Cardiac fibroblast (primary cell): ENCODE data around the gene TBC1D9B.

Source experiments
- DNase-seq, 2 donors: peaks; one replicate each; pipeline versions ENCODE4 v3.0.0 to v3.0.0-alpha.2; 2010; ENCODE audit warnings: low read depth in 2 of 2
- H3K4me3 ChIP-seq, 2 donors: replicated peaks in 1 of 2; 1 replicate in 1 of 2; 2 replicates in 1 of 2; pipeline ENCODE4 v1.5.1; 2011; ENCODE audit warnings: low read depth in 2 of 2, low read length in 2 of 2, mild to moderate bottlenecking in 2 of 2, moderate library complexity in 1 of 2
- TF ChIP-seq, protein P1 (sequence below): IDR thresholded peaks from one replicate; pipeline ENCODE4 v1.5.1; 2011; ENCODE audit warnings: low read depth, mild to moderate bottlenecking, low read length, inconsistent platforms

The TBC1D9B gene

GRCh38 chr5:179904463-179905160, 3.1 kb downstream of the TBC1D9B start:
- H3K4me3 ChIP-seq, result no peak overlapping the region
- no peak for DNase-seq

DNA sequence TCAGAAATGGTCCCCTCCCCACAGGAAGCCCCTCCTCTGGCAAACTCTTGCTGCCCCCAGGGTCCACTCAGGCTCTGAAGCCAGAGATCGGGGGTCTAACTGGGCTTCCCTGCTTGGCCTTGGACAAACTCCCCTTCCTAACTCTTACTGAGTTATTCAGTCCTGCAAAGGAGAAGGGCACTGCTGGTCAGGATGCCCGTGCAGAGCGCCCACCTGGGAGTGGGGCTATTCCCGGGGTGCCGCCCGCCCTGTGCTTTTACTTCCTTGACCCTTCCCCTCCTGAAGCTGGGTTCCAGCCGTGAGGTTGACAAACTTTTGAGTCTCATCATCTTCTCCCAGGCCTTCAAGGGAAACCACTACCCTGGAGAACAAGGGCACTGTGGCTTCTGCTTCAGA, 4.9 kb downstream of the TBC1D9B start:
- H3K4me3 ChIP-seq, result no peak overlapping the region
- DNase-seq, result no peak
- TF ChIP-seq, protein P1, sequence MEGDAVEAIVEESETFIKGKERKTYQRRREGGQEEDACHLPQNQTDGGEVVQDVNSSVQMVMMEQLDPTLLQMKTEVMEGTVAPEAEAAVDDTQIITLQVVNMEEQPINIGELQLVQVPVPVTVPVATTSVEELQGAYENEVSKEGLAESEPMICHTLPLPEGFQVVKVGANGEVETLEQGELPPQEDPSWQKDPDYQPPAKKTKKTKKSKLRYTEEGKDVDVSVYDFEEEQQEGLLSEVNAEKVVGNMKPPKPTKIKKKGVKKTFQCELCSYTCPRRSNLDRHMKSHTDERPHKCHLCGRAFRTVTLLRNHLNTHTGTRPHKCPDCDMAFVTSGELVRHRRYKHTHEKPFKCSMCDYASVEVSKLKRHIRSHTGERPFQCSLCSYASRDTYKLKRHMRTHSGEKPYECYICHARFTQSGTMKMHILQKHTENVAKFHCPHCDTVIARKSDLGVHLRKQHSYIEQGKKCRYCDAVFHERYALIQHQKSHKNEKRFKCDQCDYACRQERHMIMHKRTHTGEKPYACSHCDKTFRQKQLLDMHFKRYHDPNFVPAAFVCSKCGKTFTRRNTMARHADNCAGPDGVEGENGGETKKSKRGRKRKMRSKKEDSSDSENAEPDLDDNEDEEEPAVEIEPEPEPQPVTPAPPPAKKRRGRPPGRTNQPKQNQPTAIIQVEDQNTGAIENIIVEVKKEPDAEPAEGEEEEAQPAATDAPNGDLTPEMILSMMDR, result no peak

More at GRCh38 chr5:179904463-179905160, 3.1 kb downstream of the TBC1D9B start:
- TF ChIP-seq, protein P1, result no peak

DNA sequence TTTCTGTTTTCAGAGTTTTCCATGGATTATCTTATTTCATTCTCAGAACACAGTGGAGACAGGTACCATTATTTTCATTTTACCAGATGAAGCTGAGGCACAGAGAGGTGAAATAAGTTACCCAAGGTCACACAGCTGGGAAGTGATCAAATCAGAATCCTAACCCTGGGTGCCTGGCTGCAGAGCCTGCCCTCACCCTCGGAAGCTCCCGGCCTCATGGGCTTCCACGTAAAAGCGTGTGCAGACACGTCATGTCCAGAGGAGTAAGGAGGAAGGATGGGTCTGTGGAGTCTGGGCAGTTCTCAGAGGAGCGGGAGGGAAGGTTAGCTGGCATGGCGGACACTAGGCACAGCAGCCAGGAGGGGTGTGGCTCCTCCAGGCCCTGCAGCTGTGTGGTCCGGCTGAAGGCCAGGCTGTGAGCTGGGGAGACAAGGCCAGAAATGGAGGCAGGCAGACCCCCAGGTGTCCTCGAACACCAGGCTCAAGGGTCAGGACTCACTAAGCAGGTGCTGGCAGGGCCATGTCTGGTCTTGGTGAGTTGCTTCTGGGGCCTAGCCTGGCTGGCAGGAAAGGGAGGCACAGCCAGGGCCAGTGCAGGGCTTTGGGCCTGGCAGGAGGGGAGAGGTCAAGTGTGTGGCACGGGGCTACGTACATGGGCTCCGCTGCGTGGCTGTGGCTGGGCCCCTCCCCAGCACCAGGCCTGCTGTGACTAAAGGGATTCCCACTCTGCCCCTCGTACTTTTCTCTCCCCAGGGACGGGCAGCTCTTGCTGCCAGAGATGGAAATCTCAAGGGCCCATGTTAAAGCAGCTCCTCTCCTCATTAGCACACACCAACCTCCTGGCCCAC, 5.6 kb downstream of the TBC1D9B start:
- H3K4me3 ChIP-seq, result no peak overlapping the region
- TF ChIP-seq, protein P1, result no peak
- DNase-seq, result no peak

- TF ChIP-seq, protein P1, result no peak
These were observed 6.2 kb downstream of the TBC1D9B start for GRCh38 chr5:179901462-179901861.

GRCh38 chr5:179900711-179901110, 7.0 kb downstream of the TBC1D9B start:
- H3K4me3 ChIP-seq, result no peak overlapping the region
- TF ChIP-seq, protein P1, result no peak
- DNase-seq, result no peak

More at GRCh38 chr5:179901462-179901861, 6.2 kb downstream of the TBC1D9B start:
- no peak for DNase-seq
- no peak overlapping the region for H3K4me3 ChIP-seq

- DNase-seq, result no peak
- TF ChIP-seq, protein P1, result no peak
- no peak overlapping the region for H3K4me3 ChIP-seq
These were observed 7.5 kb downstream of the TBC1D9B start for GRCh38 chr5:179900206-179900605.
